DMS79 (cell line): Measurements from ENCODE around the gene UCHL1.
"Not testable (repeated sequence)": the region's sequence is repeated elsewhere in the genome, so short reads cannot be mapped to it uniquely, and the experiment has no call there.

ENCODE experiments used
- DNase-seq: peaks from one replicate; lab custom pipeline; 2025; lab: John Stamatoyannopoulos, UW

UCHL1 gene

DNA sequence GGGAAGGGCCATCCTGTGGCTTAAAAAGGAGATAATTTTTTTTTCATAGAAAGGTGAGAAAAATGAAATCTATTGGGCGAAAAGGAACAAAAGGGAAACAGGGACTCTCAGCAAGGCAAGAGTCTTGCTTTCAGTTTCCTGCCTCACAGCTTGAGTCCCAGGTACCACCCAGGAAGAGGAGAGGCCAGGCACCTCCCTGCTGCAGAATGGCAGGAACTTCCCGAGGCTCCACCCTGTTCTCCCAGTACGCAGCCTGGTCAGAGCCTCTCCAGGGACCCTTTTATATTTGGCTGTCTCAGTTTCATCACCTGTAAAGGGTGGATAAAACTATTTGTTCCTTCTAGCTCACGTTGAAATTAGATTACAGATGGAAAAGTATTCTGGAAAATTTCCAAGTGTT is 33.8 kb downstream of the UCHL1 start:
- no peak for DNase-seq

DNA sequence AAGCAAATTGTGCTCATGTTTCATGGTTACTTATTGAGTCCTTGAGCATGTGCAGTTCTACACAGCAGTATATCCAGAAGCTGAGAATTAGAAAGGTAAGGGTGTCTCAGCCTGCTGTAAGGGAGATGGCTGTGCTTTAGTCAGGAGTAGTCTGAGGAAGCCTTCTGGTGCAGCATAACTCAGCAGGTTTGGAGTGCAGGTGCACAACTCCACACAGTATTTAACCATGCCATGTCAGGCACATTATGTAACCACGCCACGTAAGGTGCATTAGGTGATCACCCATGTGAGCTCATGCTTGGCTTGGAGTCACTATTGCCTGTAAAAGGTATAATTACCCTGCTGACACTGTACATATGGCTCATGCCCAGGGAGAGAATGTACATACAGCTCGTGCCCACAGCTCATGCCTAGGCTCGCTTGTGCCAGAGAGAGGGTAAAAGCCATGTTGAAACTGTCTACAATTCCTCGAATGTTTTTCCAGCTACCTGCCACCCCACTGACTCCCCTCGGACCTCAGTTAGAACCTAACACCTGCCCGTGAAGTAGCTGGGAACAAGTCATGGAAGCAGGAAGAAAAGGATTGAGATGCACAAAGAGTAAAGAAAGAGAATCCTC is 37.8 kb downstream of the UCHL1 start:
- no peak for DNase-seq

DNA sequence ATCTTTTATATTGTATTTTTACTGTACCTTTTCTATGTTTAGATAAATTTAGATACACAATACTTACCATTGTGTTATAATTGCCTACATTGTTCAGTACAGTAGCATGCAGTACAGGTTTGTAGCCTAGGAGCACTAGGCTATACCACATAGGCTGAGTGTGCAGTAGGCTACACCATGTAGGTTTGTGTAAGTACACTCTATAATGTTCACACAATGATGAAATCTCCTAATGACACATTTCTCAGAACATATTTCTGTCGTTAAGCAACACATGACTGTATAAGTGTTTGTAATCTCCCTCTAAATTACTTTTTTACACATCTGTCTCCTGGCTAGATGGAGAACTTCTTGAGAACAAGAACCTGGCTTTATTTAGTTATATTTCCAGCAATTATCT is 40.3 kb downstream of the UCHL1 start:
- no peak for DNase-seq

DNA sequence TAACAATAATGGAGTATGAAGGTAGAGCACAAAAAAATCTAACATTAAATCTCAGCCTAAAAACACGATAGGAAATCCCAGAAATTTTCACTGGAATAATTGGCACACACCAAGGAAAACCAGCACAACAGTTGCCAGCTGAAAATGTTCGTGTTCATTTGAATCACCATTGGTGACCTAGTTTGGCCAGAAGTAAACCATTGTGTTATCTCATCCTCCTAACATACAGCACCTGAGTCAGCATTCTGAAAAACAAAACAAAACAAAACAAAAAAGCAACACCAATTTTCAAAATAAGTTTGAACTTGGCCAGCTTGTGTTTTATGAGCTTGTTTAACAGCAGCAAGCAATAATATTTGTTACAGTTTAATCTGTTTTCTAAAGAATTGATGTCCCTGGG is 41.1 kb downstream of the UCHL1 start:
- no peak for DNase-seq

DNA sequence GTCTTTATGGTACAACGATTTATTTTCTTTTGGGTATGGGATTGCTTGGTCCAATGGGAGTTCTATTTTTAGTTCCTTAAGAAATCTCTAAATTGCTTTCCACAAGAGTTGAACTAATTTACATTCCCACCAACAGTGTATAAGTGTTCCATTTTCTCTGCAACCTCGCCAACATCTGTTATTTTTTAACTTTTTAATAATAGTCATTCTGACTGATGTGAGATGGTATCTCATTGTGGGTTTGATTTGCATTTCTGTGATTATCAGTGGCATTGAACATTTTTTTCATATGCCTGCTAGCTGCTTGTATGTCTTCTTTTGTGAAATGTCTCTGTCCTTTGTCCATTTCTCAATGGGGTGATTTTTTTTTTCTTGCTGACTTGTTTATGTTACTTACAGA is 42.8 kb downstream of the UCHL1 start:
- no peak for DNase-seq

DNA sequence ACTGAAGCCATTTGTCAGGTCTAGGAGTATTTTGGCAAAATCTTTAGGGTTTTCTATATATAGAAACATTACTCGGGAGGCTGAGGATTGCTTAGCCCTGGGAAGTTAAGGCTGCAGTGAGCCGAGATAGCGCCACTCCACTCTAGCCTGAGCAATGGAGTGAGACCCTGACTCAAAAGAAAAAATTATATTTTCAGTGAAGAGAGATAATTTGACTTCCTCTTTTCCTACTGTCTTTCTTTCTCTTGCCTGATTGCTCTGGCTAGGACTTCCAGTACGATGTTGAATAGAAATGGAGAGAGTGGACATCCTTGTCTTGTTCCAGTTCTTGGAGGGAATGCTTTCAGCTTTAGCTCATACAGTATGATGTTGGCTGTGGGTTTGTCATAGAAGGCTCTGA is 44.4 kb downstream of the UCHL1 start:
- DNase-seq: no peak

DNA sequence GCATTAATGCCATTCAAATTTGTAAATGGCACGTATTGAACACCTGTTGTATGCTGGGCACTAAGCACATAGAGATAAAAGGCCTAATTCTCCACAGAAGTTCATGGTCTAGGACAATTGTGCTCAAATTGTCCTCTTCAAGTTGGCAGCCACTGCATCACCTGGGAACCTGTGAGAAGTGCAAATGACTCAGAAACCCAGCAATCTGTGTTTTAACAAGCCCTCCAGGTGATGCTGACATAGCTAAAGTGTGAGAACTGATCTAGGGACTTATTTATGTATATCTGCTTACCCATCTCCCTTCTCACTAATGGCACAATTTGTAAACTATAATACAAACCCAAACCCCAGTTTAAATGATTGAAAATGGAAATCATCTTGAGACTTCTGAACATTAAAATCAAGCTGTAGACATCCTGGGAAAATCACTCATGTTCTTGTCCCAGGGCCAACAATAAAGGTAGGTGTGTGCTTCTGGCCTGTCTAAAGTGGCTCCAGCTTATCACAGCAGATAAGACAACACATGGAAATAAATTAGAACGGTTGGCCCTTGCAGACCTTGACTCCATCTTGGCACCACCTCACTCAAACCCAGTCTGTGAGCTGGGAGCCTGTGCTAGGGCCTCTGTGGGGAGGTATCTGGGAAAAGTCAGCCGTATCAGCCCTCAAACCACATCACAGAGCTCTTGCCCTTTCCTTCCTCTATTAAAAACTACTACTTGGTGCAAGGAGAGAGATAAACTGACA is 46.8 kb downstream of the UCHL1 start:
- no peak for DNase-seq

DNA sequence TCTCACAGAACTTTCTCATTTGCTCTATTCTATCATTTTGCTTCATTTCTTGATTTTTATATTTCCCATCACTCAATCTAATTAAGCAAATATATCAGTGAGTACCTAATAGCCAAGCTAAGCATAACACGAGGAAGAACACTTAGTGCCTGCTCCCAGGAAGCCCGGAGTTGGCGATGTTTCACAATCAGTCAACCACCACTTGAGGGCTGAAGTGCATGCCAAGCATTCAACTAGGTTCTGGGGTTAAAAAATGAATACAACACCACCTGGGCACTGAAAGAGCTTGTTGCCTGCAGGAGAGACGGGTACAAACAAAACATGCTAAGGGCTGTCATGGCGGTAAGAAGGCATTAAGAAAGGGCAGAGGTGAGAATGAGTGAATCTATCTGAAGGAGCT is 47.5 kb downstream of the UCHL1 start:
- DNase-seq: peak; percentile 55

DNA sequence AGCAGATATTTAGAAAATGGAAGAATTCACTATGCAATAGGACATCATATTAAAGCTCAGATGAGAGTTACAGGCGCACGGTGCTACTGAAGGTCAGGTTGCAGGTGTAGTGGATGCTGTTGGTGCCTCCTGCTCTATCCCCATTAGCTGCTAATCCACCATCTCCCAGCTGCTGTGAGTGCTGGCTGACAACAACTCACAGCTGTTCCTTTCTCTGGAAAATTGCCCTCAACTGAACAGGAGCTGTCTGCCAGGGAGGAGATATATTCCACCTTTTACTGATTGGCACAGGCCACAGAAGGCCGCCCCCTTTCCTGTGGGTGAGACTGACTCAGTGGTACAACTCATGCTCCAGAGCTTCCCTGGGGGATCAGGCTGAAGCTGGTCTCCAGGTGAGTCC is 48.7 kb downstream of the UCHL1 start:
- DNase-seq: no peak

DNA sequence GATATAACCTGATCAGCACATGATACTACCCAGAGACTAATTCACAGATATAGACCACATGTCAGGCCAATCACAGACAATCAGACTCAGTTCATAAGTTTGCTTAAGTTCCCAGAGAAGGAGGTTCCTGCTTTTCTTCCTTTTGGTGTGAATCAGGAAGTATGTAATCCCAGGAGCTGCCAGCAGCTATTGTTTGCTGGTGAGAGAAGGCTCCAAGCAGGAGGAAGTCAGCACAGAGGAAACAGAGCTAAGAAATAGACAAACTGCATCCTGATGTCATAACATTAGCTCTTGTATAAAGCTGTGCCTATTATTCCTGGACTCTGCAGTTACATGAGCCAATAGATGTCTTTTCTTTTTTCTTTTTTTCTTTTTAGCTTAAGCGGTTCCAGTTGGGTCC is 50.9 kb downstream of the UCHL1 start:
- DNase-seq: no peak

DNA sequence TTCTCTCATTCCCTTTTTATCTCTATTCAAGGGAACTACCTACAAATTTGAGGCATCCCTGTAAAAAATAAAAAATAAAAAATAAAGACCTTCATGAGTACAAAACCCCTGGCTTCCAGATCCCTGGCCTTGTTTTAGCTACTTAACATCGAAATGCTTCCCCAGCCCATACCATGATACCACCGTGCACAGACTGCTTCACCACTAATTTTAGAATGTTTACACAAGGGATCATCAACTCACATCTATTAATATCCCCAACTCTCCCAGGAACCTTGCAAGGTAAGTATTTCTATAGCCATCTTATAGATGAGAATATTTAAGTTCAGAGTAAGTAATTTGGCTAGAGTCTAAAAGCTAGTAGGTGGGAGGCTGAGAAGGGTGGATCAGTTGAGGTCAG is 51.7 kb downstream of the UCHL1 start:
- DNase-seq: no peak

DNA sequence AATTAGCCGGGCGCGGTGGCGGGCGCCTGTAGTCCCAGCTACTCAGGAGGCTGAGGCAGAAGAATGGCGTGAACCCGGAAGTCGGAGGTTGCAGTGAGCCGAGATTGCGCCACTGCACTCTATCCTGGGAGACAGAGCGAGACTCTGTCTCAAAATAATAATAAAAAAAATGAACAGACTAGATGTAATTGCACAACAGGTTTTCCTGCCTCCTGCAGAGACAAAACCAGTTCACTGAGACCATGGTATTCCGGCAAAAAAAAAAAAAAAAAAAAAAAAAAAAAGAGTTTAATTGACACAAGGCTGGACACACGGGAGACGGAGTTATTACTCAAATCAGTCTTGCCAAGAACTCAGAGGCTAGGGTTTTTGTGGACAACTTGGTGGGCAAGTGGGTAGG is 58.7 kb downstream of the UCHL1 start:
- DNase-seq: not testable (repeated sequence)

DNA sequence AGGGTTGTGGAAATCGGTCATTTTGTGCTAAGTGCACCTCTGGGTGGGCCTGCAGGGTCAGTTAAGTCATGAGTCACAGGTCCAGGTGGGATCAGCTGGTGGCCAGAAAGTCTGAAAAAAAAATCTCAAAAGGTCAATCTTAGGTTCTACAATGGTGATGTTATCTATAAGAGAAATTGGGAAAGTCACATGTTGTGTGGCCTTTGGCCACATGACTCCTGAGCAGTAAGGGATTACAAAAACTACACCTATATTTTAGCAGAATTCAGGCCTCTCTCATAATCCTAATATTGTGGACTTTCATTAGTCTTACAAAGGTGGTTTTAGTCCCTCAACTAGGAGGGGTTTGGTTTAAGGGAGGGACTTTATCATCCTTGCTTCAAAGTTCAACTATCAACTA is 59.1 kb downstream of the UCHL1 start:
- no peak for DNase-seq
